Stimulated activated naive CD8-positive, alpha-beta T cell treated with anti-CD3 and anti-CD28 coated beads, Interleukin-15, Interleukin-2, amounts not matched to agents 100 U/mL and 50 U/mL, for 24 hours (primary cell): Measurements from ENCODE around the gene ELL2.
"Not testable (repeated sequence)": the region's sequence is repeated elsewhere in the genome, so short reads cannot be mapped to it uniquely, and the experiment has no call there.

Experiments
- ATAC-seq: fragments of 150-1000 bp; cut with Tn5 transposase; one replicate; pipeline ENCODE4 v1.10.0; 2021
- DNase-seq: peaks from one replicate; pipeline ENCODE4 v3.0.0; 2021

ELL2 gene

GRCh38 chr5:95838001-95838520 is 123.6 kb downstream of the ELL2 start:
- DNase-seq (no peak), ATAC-seq (no peak)

- ATAC-seq (no peak), DNase-seq (no peak)
Measured at GRCh38 chr5:95837492-95837891, 124.2 kb downstream of the ELL2 start.

- not testable (repeated sequence) for ATAC-seq
Measured at GRCh38 chr5:95836971-95837370, 124.7 kb downstream of the ELL2 start.

GRCh38 chr5:95836544-95836943 is 125.1 kb downstream of the ELL2 start:
- no peak for ATAC-seq
- DNase-seq: no peak

More at GRCh38 chr5:95836971-95837370, 124.7 kb downstream of the ELL2 start:
- DNase-seq: not testable (repeated sequence)

- no peak for ATAC-seq
- DNase-seq: no peak
Measured at GRCh38 chr5:95835682-95836385, 125.8 kb downstream of the ELL2 start.
